Activated gamma-delta T cell treated with anti-CD3 and anti-CD28 coated beads, Interleukin-2, amount 50 U/mL, for 16 hours (primary cell): Measurements from ENCODE around the gene BNIP2.
"Not testable (repeated sequence)": the region's sequence is repeated elsewhere in the genome, so short reads cannot be mapped to it uniquely, and the experiment has no call there.

ENCODE experiments used
- DNase-seq: peaks from one replicate; pipeline ENCODE4 v3.0.0-alpha.2; 2020; ENCODE audit warnings: low read depth

The BNIP2 gene

DNA sequence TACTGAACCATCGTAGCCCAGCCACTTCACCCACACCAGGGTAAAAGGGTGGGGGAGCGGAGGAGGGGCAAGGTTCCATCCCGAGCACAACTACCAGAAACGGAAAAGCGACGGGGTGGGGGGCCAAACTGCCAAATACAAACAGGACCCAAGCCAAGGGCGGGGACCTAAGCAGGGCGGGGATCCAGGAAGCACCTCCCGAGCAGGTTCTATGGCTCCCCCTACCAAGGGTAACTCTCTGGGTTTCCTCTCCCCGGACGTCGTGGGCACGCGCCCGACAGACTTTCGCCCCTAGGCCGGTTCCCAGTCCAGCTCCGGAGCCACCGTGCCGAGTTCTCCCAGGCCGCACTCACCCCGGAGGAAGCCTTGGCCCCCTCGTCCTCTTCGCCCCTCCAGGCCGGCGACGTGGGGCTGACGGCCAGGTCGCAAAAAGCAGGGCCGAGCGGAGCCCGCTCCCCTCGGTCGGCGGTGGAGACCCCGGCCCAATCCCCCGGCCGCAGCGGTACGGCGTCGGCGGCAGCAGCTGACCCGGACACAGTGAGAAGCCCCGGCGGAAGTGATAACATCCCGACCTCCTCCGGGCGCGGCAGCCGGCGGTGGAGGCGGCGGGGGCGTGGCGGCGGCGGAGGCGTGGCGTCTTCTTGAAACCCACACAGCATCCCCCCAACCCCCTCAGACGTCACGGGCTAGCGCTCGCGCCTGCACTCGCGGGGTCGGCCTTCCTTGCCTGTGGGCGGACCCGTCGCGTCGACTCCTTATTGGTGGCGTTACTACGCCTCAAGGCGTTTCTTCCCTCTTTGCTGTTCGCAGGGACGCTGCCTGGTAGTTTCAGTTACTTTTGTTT is at the start of gene BNIP2:
Gene BNIP2, minus strand, starts transcription at position 539 of the 844 bp plus-strand sequence. CDS start 6,863 bp downstream, outside the sequence.
- DNase-seq, result peak; percentile 96

GRCh38 chr15:59738676-59739075 is 49.6 kb upstream of the BNIP2 start:
- DNase-seq, result no peak

GRCh38 chr15:59736181-59736580 is 47.1 kb upstream of the BNIP2 start:
- DNase-seq, result no peak

- DNase-seq, result no peak
Observed at GRCh38 chr15:59725151-59725486, 36.0 kb upstream of the BNIP2 start.

DNA sequence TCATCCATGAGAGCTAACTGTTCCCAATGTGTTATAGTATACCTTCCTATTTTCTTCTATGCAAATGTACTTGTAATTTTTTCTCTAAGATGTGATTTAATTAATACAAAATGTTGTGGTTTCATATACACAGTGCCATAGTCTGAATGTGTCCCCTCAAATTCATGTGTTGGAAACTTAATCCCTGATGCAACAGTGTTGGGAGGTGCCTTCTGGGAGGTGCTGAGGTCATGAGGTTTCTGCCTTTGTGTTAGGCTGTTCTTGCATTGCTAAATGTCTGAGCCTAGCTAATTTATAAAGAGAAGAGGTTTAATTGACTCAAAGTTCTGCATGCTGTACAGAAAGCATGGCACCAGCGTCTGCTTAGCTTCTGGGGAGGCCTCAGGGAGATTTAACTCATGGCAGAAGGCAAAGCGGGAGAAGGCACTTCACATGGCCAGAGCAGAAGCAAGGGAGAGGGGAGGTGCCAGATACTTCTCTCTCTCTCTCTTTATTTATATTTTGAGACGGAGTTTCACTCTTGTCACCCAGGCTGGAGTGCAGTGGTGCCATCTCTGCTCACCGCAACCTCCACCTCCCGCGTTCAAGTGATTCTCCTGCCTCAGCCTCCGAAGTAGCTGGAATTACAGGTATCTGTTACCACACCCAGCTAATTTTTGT is 34.7 kb upstream of the BNIP2 start:
- no peak for DNase-seq

DNA sequence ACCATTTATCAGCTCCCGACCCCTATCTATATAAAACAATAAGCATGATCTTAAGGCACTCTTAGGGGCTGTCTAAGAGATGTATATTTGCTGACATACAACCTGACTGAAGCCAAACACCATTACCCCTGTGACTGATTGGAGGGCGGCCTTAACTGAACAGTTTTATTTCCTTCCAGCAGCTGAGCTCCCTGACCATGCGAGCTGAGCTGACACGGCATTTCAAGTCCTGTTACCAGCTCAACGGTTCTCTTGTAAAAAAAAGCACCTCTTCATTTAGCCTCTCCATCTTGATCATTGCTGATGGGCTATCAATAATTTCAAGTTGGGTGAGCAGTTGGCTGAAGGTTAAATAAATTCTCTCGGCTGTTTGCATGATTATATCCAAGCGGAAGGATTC is 33.4 kb upstream of the BNIP2 start:
- no peak for DNase-seq

GRCh38 chr15:59722037-59722436 is 32.9 kb upstream of the BNIP2 start:
- no peak for DNase-seq

GRCh38 chr15:59721411-59721810 is 32.3 kb upstream of the BNIP2 start:
- no peak for DNase-seq

- no peak for DNase-seq
Observed at GRCh38 chr15:59713177-59713576, 24.1 kb upstream of the BNIP2 start.

GRCh38 chr15:59711451-59712243 is 22.5 kb upstream of the BNIP2 start:
- no peak for DNase-seq

GRCh38 chr15:59707619-59708018 is 18.5 kb upstream of the BNIP2 start:
- no peak for DNase-seq

GRCh38 chr15:59703979-59704796 is 15.1 kb upstream of the BNIP2 start:
- no peak for DNase-seq

DNA sequence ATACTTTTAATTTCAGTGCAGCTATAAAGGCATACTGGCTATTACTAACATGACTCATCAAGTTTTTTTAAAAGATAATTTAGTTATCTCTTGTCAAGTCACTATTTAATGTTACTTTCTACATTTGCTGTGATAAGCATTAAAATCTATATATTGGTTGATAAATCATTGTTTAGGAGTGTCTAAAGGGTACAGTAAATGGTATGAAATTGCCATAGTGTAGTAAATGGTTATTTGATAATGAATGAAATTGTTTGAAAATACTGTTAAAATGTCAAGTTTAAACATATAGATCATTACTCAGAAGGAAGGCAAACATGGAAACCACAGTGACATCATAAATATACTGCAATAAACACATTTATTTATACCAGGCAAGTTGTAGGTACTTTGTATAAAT is 13.2 kb upstream of the BNIP2 start:
- no peak for DNase-seq

DNA sequence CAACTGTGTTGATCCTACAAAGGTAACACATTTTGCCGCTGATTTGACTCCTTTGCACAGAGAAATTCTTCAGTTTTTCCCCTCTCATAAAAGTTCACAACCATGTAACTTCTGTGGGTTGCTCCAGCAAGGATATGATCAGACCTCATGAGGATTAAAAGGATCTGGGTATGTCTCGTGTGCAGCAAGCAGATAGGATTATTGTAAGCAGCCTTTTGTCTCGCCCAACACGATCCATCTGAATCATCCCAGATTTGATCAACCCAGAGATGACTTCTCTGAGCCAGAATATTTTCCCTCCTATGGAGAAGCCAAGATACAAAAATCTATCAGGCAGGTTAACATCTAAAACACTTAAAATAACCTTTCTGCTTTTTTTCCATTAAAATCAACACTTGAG is 12.8 kb upstream of the BNIP2 start:
- DNase-seq, result no peak

GRCh38 chr15:59699810-59700431 is 10.8 kb upstream of the BNIP2 start:
- DNase-seq, result no peak

GRCh38 chr15:59698065-59698464 is 8.9 kb upstream of the BNIP2 start:
- DNase-seq, result not testable (repeated sequence)

DNA sequence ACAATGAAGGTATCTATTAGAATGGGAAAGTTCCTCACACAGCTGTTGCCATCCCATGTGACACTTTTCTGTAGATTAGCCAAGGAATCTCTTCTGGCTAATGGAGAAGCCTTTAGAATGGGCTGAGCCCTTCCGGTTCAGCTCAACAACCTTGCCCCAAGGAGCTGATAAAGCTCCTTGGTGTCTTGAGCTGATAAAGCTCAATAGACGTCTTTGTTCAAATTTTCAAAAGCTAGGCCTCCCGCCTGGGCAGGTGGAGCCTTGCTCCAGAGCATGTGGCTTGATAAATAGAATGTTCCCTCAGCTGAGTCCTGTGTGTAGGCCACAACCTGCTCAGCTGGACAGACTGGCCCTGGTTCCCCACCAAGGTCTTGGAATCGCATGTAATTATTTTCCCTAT is 7.2 kb upstream of the BNIP2 start:
- DNase-seq, result no peak

GRCh38 chr15:59694779-59695178 is 5.7 kb upstream of the BNIP2 start:
- no peak for DNase-seq

GRCh38 chr15:59691194-59691805 is 2.2 kb upstream of the BNIP2 start:
- peak; percentile 25 for DNase-seq

DNA sequence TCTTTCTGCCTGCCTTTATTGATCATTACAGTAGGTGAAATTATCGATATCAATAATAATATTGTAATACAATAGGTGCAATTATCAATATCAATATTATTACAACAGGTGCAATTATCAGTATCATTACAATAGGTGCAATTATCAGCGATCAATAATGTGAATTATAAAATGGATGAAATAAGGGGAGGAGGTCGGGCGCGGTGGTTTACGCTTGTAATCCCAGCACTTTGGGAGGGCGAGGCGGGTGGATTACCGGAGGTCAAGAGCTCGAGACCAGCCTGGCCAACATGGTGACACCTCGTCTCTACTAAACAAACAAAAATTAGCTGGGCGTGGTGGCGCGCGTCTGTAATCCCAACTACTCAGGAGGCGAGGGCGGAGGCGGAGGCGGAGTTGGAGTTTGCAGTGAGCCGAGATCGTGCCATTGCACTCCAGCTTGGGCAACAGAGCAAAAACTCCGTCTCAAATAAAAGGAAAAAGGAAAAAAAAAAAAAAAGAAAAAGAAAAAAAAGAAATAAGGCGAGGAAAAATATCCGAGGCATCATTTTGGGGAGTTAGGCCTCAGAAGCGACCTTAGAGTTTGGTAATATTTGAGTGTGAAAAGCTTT is 611 bp upstream of the BNIP2 start:
- DNase-seq, result peak; percentile 22

DNA sequence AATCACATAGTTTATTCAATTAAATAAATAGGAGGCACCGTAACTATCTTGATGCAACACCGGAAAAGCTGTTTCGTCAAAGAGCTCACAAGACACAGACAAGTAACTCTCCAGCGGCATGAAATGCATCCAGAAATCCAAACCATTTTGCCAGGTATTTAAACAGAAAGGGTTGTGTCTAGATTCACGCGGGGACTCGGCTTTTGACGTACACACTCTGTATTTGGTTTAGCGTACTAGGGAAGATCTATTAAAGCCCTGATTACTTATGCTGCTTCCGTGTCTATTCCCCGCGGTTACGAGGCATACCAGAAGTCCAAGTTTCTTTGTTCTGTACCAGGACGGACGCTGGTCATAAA is 718 bp downstream of the BNIP2 start:
- no peak for DNase-seq
